ENCODE results near the gene MARCHF11.

Gene MARCHF11, protein sequence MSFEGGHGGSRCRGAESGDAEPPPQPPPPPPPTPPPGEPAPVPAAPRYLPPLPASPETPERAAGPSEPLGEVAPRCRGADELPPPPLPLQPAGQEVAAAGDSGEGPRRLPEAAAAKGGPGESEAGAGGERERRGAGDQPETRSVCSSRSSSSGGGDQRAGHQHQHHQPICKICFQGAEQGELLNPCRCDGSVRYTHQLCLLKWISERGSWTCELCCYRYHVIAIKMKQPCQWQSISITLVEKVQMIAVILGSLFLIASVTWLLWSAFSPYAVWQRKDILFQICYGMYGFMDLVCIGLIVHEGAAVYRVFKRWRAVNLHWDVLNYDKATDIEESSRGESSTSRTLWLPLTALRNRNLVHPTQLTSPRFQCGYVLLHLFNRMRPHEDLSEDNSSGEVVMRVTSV

GRCh38 chr5:16179511-16179935 is at the start of gene MARCHF11:
Gene MARCHF11 (minus strand): TSS chr5:16179791. CDS start chr5:16179575, 216 bp downstream.
- no peak for DNase-seq (ENCODE audit: low read depth in 2 of 2)

- no peak for DNase-seq (ENCODE audit: low read depth in 2 of 2)
Observed at GRCh38 chr5:16225927-16226326, 46.3 kb upstream of the MARCHF11 start.

- no peak for DNase-seq (ENCODE audit: low read depth in 2 of 2)
Observed at GRCh38 chr5:16192311-16192710, 12.7 kb upstream of the MARCHF11 start.

- DNase-seq (ENCODE audit: low read depth in 2 of 2): no peak
Observed at GRCh38 chr5:16180789-16181082, 1.1 kb upstream of the MARCHF11 start.

DNA sequence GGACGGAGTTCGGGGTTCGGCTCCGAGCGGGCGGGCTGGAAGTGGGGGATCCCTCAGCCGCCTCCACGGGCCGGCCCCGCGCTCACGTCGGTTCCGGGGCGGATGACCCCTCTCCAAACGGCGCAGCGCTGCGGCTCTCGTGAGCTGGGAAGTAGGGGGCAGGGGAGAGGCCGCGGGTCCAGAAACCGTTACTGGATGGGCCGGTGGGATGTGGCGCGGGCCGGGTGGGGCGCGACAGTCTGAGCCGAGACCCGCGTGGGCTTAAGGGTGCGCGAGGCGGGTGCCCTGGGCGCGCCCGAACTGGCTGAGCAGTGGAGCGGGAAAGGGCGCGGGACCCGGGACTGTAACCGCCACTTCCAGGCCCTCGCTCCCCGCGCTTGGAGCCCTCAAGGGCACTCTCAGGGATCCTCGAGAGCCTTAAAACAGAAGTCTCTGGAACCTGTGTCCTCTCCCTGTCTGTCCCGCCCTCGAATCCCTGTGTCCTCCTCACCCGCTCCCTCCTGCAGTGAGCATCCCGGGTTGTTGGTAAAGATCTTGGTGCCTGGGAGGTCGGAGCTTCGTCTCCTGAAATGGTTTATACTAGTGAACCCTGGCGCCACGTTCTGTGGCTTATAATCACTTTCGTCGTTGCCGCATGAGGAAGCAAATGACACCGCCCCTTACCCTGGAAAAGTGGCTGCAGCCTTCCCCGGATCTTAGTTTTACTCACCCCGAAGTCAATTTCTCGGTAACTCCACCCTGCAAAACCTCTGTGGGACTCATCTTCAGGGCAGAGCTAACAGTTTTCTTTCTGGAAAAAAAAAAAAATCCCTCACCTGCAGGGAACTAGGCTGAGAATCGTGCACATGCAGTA is 571 bp upstream of the MARCHF11 start:
- no peak for DNase-seq (ENCODE audit: low read depth in 2 of 2)

- DNase-seq (ENCODE audit: low read depth in 2 of 2): peak in 1 of 2 donors; percentile 12
Observed at GRCh38 chr5:16178745-16179372, 732 bp downstream of the MARCHF11 start.

GRCh38 chr5:16169550-16169949 is 10.0 kb downstream of the MARCHF11 start:
- DNase-seq (ENCODE audit: low read depth in 2 of 2): no peak

DNA sequence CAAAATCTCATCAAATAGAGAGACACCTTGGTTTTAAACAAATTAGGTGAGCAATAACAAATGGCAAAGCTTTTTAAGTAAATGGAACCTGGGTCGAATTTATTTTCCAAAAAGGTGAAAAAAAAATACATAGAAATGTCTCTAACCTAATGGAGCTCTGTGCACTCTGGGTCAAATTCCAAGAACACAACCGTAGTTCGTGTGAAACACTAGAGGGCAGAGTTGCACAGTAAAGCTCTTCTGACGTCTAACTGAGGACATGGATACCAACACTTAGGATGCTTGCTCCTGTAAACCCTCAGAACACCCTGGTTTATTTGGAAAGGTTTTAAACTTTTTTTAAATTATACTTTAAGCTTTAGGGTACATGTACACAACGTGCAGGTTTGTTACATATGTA is 18.9 kb downstream of the MARCHF11 start:
- DNase-seq (ENCODE audit: low read depth in 2 of 2): no peak

DNA sequence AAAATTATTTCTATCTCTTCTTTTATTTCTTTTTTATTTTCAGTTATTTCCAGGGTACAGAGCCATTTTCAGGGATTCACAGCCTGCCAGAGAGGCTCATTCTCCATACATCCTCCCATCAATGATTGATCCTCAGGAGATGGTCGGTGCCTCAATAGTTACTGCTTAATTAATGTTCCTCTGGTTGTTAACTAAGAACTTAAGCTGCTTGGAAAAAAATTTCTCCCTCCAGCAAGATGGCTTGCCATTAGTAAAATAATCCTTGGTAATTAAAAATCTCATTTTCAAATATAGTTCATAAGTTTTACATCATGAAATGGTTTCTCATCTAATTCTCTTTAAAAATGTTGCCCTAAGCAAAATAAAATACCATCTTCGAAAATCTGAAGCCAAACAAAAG is 20.0 kb downstream of the MARCHF11 start:
- no peak for DNase-seq (ENCODE audit: low read depth in 2 of 2)

DNA sequence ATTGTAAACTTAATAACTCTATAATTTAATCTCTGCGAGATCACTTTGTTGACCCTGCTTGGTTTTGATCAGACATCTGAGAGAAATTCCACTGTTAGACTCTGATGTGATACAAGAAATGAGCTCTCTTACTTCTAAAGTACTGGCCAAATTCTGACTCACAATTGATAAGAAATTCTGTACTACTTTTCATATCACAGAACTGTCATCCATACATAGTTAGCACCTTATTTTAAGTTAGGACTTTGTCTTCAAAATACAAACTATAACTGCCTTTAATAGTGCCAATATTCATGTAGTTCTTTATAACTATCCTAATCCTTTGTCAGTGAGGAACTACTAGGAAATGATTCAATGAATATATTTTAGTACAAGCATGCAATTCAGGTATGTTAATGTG is 23.4 kb downstream of the MARCHF11 start:
- DNase-seq (ENCODE audit: low read depth in 2 of 2): no peak

- DNase-seq (ENCODE audit: low read depth in 2 of 2): no peak
Observed at GRCh38 chr5:16152601-16153568, 26.7 kb downstream of the MARCHF11 start.

DNA sequence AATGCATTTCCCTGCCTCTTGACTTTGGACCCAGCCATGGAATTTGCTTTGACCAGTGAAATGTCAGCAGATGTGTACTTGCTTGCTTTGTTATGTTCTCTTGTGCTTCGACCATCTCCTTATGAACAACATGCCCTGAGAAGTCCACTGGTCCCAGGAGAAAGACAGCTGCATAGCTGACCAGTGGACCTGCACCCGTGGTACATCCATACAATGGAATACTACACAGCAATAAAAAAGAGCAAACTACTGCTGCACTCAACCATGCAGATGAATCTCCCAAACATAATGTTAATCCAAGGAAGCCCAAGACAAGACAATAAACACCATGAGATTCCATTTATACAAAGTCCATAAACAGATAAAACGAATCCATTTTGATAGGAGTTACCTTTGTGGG is 30.0 kb downstream of the MARCHF11 start:
- DNase-seq (ENCODE audit: low read depth in 2 of 2): no peak

GRCh38 chr5:16147179-16147900 is 32.3 kb downstream of the MARCHF11 start:
- DNase-seq (ENCODE audit: low read depth in 2 of 2): no peak

DNA sequence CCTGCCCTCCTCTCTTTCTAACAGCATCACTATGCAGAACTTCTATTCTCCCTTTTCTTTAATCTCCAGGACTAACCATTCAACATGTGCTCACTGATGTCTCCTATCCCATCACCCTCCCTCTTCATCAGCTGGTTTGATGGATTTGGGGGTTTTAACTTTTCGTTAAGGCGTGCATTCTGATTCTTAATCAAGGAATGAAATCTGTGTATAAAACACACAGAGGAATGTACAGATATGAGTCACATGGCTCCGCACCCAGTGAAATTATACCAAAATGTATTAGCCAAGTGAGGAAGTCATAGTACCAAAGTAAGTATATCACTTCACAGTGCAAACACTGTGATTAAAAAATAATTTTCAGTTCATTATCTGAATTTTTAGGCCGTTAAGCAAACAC is 35.2 kb downstream of the MARCHF11 start:
- DNase-seq (ENCODE audit: low read depth in 2 of 2): no peak

DNA sequence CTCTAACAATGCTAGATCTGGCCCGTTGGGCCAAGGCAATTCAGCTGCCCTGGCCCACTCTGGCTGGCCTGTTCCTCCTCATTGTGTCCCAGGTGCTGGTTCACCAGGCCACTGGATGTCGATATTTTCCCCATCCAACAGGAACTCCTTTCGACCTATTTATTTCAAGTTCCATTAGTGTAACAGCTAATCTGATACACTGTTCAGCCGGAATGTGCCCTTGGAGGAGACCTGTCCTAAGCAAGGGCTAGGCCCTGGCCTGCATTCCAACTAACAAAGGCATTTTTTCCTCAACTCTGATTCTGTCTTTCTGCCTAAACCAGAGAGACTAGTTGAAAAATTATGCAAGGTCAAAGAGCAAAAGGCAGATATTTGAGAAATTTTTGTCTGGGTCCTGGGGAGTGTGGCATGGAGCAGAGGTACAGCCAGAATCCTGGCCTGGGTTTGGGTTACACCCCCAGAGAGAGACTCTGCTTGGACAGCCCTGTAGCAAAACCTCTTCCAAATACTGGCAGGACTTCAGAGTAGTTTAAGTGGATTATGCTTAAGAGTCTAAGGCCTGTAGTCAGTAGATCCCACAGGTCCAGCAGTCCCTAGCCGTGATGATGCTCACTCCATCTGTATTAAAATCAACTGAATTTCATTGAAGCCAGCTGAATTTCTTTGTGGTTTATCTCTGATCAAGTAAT is 36.1 kb downstream of the MARCHF11 start:
- DNase-seq (ENCODE audit: low read depth in 2 of 2): no peak

DNA sequence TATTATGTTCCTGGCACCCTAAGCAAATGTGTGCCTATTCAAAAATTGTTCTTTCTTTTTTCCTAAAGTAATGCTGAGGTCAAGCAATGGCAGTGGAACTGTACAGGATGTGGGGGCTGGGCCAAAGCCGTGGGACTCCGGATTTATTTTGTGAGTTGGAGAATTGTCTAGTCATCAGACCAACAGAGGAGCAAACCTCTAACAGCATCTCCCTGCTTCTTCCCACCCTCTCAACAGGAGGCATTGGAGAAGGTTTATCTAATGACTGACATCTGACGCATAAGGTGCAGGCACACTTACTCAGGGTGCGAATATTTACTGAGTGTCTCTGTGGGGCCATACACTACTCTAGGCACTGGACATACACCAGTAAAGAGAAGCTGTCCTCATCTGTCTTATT is 38.6 kb downstream of the MARCHF11 start:
- no peak for DNase-seq (ENCODE audit: low read depth in 2 of 2)

GRCh38 chr5:16140417-16140816 is 39.2 kb downstream of the MARCHF11 start:
- no peak for DNase-seq (ENCODE audit: low read depth in 2 of 2)

DNA sequence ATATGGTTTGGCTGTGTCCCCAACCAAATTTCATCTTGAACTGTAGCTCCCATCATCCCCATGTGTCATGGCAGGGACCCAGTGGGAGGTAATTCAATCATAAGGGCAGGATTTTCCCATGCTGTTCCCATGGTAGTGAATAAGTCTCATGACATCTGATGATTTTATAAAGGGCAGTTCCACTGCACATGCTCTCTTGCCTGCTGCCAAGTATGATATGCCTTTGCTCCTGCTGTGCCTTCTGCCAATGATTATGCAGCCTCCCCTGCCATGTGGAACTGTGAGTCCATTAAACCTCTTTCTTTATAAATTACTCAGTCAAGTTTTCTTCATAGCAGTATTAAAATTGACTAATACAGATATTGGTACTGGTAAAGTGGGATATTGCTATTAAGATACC is 42.4 kb downstream of the MARCHF11 start:
- DNase-seq (ENCODE audit: low read depth in 2 of 2): no peak

- no peak for DNase-seq (ENCODE audit: low read depth in 2 of 2)
Observed at GRCh38 chr5:16135506-16135905, 44.1 kb downstream of the MARCHF11 start.

GRCh38 chr5:16135003-16135402 is 44.6 kb downstream of the MARCHF11 start:
- no peak for DNase-seq (ENCODE audit: low read depth in 2 of 2)
